ENCODE data around the gene SARDH. TPM values are rescaled to one million over a fixed set of nuclear protein-coding genes. Genes with fewer than 3 reads are reported as not detected.

Gene SARDH
- total and polyA plus RNA-seq, 2 of the 8 experiments (the other 6 are each of a cell fraction or from before 2014, with no cell fraction given): 6.4 to 7.4 TPM

- Histone ChIP-seq H3K9me3 (ENCODE audit: insufficient read depth in 2 of 2, low read depth in 1 of 2, low read length in 1 of 2) (no peaks in the 10 kb centered on the region), H4K8ac (ENCODE audit: extremely low read depth, insufficient read depth, low read length) (peak overlapping the region; percentile 79; the same call in 1 of the 2 replicates), H4K91ac (replicated peaks; ENCODE audit: insufficient read length, low read length) (peak overlapping the region; percentile 55), H3K27ac (ENCODE audit: low read depth, low read length) (no peak overlapping the region), H3K4ac (replicated peaks; ENCODE audit: insufficient read length, low read depth, low read length) (no peak overlapping the region), H2BK5ac (ENCODE audit: low read depth, low read length) (peak overlapping the region; percentile 44; the same call in 1 of the 2 replicates), H2BK120ac (replicated peaks; ENCODE audit: low read depth, low read length) (no peak overlapping the region), H3K23me2 (ENCODE audit: low read depth, low read length) (no peaks in the 10 kb centered on the region), H3K14ac (ENCODE audit: insufficient read length) (peak overlapping the region; percentile 90), H2AFZ (ENCODE audit: low read length) (no peak overlapping the region), H3K23ac (ENCODE audit: insufficient read length) (no peak overlapping the region), H3K9ac (replicated peaks in 1 of 4; ENCODE audit: extremely low read depth in 1 of 4, low read depth in 3 of 4, low read length in 3 of 4) (no peak overlapping the region; a peak in 1 of 7 replicates), H4K20me1 (replicated peaks in 1 of 2; ENCODE audit: control insufficient read depth in 1 of 2, insufficient read depth in 2 of 2, low read length in 2 of 2) (no peaks in the 10 kb centered on the region), H2AK5ac (ENCODE audit: low read depth, low read length) (no peak overlapping the region), H2BK15ac (ENCODE audit: low read length) (no peak overlapping the region), H2BK20ac (ENCODE audit: low read length) (no peak overlapping the region), H3K4me2 (ENCODE audit: insufficient read depth in 1 of 2, low read depth in 2 of 2, low read length in 2 of 2) (peak overlapping the region in 1 of 2 experiments; percentile 22; a peak in 1 of 4 replicates), H3K4me1 (replicated peaks in 1 of 4; ENCODE audit: control insufficient read depth in 3 of 4, insufficient read depth in 4 of 4, low read length in 3 of 4) (peaks cover 0 to 13% (median 10%) of the 10 kb centered on the region in 4 experiments; a peak in 5 of 7 replicates), H2BK12ac (ENCODE audit: low read depth, low read length) (no peak overlapping the region), H4K5ac (ENCODE audit: insufficient read length, low read depth, low read length) (no peak overlapping the region), H3K79me1 (ENCODE audit: low read depth, low read length) (no peaks in the 10 kb centered on the region), H3K56ac (replicated peaks; ENCODE audit: insufficient read length, low read depth, low read length) (no peak overlapping the region), H3K27me3 (replicated peaks in 1 of 4; ENCODE audit: control insufficient read depth in 3 of 4, extremely low read depth in 1 of 4, insufficient read depth in 3 of 4, low read length in 3 of 4) (no peaks in the 10 kb centered on the region; a peak in 2 of 7 replicates), H3K18ac (ENCODE audit: extremely low read depth, low read length) (peak overlapping the region; percentile 60; the same call in 1 of the 2 replicates), H3K36me3 (ENCODE audit: control insufficient read depth in 2 of 4, insufficient read depth in 4 of 4, low read length in 3 of 4) (no peaks in the 10 kb centered on the region), H3K79me2 (ENCODE audit: control insufficient read depth in 1 of 2, insufficient read depth in 2 of 2, low read length in 2 of 2) (no peaks in the 10 kb centered on the region), H3K4me3 (ENCODE audit: extremely low read depth in 1 of 4, insufficient read depth in 2 of 4, low read depth in 3 of 4, low read length in 4 of 4) (no peak overlapping the region)
- DNase-seq (ENCODE audit: low read depth in 1 of 2, low spot score in 2 of 2) (no peak), FAIRE-seq (no peak)
- ChIA-PET POLR2A (ENCODE audit: partially characterized antibody) (no interaction called here), CTCF (ENCODE audit: partially characterized antibody) (interaction anchor here (0.9 to 2.4 kb wide), 4 partner anchors 8 to 52 kb away, joined by 3 to 17 read pairs (median 4); no protein-coding TSS in a partner anchor)
- TF ChIP-seq E2F6 (IDR thresholded peaks at IDR 0.05) (peak; percentile 81), JUND (IDR thresholded peaks at IDR 0.05; ENCODE audit: low read length) (no peak), CTBP2 (IDR thresholded peaks at IDR 0.05; ENCODE audit: borderline replicate concordance, insufficient read depth, insufficient read length, low read length) (no peak), SIRT6 (IDR thresholded peaks at IDR 0.05; ENCODE audit: low read length) (no peak), MAX (IDR thresholded peaks at IDR 0.05) (peak; percentile 70)
- WGBS, 2 experiments (ENCODE audit: extremely low coverage in 1 of 2, insufficient coverage in 1 of 2, insufficient read length in 1 of 2, insufficient replicate concordance in 2 of 2, low coverage in 1 of 2, low lambda C conversion rate in 2 of 2, missing lambda C conversion rate in 1 of 2): 85% methylated on average over 24 of the region's 39 CpGs; no CpG with 5 or more reads in 1 of the 2 experiments
These were observed 35.2 kb downstream of the SARDH start for GRCh38 chr9:133702798-133703590.
